GM23338 (cell line): Measurements from ENCODE around the gene FKBP1A.

Experiments
- CTCF ChIP-seq, 2 experiments: fragments of 200-600 bp in 1 of 2; sonication (generic) in 1 of 2; conservative IDR thresholded peaks; 2 replicates each; pipeline versions ENCODE4 v1.5.1 to v1.6.1; 2016 to 2017; ENCODE audit warnings: antibody characterized with exemption in 2 of 2, low read depth in 2 of 2, mild to moderate bottlenecking in 2 of 2, moderate library complexity in 1 of 2
- EZH2 ChIP-seq: fragments of 200-600 bp; sonication (generic); IDR thresholded peaks from one replicate; pipeline ENCODE4 v1.8.0; 2017; ENCODE audit warnings: antibody characterized with exemption, mild to moderate bottlenecking, low read depth; ENCODE audit not compliant: unreplicated experiment
- JUNB ChIP-seq: IDR thresholded peaks from one replicate; pipeline ENCODE4 v1.6.1; 2016; ENCODE audit warnings: antibody characterized with exemption; ENCODE audit not compliant: unreplicated experiment

GRCh38 chr20:1353956-1354355 is 38.9 kb downstream of the FKBP1A start:
- TF ChIP-seq CTCF (conservative IDR thresholded peaks at IDR 0.05; ENCODE audit: low read depth in 2 of 2) (no peak), EZH2 (no peak), JUNB (no peak)
